Measurements from ENCODE around the gene ANO9. TPM values are rescaled to one million over a fixed set of nuclear protein-coding genes. Genes with fewer than 3 reads are reported as not detected.

Gene ANO9
- total RNA-seq, 2 donors from 2014 or later, result 15.6 to 26.4 TPM

DNA sequence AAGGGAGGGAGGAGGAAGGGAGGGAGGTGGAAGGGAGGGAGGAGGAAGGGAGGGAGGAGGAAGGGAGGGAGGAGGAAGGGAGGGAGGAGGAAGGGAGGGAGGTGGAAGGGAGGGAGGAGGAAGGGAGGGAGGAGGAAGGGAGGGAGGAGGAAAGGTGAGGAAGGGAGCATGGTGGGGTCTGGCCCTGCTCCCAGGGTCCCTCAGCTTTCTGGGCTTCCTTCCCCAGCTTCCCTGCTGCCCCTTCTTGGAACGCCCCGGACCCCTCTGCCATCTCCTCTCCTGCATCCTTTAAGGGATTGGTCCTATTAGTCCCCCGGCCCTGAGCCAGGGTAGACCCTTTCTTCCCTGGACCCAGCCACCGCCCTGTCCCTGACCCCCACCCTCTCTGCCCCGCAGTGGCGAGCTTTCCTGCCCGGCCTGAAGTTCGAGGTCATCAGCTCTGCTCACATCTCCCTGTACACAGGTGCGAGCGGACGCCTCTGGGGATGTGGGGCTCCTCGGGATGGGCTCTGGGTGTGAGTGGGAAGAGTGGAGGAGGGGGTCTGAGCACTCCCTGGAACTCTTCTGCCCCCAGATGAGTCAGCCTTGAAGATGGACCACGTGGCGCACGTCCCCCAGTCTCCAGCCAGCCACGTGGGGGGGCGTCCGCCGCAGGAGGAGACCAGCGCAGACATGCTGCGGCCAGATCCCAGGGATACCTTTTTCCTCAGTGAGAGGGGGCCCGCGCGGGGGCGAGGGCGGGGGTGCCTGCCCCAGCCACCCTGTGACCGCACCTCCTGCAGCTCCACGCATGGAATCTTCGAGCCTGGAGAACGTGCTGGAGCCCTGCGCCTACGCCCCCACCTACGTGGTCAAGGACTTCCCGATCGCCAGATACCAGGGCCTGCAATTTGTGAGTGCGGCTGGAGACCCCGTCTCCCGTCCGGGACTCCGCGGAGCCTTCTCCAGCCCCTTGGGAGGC is 66.5 kb downstream of the ANO9 start:
- H3K4me1 ChIP-seq, result no peaks in the 10 kb centered on the region
- no peaks in the 10 kb centered on the region for H3K9me3 ChIP-seq
- intact Hi-C loops (cut with DNase I), result no loop called here
- no peak overlapping the region for H3K27ac ChIP-seq
- WGBS, 2 donors, result 63 to 78% methylated on average over 17 to 38 of the region's 41 CpGs
- TF ChIP-seq POLR2A (IDR thresholded peaks at IDR 0.05), result no peak
- TF ChIP-seq, protein P1, sequence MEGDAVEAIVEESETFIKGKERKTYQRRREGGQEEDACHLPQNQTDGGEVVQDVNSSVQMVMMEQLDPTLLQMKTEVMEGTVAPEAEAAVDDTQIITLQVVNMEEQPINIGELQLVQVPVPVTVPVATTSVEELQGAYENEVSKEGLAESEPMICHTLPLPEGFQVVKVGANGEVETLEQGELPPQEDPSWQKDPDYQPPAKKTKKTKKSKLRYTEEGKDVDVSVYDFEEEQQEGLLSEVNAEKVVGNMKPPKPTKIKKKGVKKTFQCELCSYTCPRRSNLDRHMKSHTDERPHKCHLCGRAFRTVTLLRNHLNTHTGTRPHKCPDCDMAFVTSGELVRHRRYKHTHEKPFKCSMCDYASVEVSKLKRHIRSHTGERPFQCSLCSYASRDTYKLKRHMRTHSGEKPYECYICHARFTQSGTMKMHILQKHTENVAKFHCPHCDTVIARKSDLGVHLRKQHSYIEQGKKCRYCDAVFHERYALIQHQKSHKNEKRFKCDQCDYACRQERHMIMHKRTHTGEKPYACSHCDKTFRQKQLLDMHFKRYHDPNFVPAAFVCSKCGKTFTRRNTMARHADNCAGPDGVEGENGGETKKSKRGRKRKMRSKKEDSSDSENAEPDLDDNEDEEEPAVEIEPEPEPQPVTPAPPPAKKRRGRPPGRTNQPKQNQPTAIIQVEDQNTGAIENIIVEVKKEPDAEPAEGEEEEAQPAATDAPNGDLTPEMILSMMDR (IDR thresholded peaks at IDR 0.05), result no peak
- no peaks in the 10 kb centered on the region for H3K27me3 ChIP-seq
- H3K36me3 ChIP-seq (replicated peaks in 1 of 2; ENCODE audit: insufficient read depth in 1 of 2, low read depth in 2 of 2), result no peaks in the 10 kb centered on the region
- no peak for ATAC-seq
- DNase-seq, result no peak
- no peak overlapping the region for H3K4me3 ChIP-seq

DNA sequence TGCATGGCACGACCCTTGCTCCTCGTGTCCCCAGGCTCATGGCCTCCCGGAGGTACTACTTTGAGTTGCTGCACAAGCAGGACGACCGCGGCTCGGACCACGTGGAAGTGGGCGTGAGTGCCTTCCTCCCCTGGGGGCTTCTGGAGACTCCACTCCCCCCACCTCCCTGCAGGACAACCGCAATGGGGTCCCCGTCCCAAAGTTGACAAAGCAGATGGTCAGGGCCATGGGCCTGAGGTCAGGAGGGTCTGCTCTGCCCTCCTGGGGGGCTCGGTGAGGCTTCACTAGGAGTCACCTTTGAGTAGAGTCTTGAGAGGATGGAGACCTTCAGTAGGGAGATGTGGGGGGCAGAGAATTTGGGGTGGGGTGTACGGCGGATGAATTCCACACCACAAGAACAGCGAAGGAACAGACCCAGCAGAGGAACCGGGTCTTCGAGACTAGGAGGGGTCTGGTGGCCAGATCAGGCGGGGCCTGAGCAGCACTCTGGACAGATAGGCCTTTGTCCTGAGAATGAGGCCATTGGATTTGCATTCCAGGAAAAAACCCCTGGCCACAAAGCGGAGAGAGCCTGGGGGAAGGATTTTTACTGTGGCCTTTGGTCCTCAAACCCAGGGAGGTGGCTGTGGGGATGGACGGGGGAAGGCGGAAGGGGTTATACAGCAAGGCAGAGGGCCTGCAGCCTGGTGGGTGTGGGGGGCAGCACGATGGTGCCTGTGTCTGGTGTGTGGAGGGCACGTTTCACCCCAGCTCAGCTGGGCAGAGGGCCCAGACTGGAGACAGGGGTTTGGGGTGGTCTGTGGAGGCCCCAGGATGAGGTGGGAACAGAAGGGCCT is 67.9 kb downstream of the ANO9 start:
- Histone ChIP-seq H3K27me3 (no peaks in the 10 kb centered on the region), H3K9me3 (no peaks in the 10 kb centered on the region), H3K27ac (no peak overlapping the region), H3K4me3 (no peak overlapping the region), H3K4me1 (no peaks in the 10 kb centered on the region), H3K36me3 (replicated peaks in 1 of 2; ENCODE audit: insufficient read depth in 1 of 2, low read depth in 2 of 2) (no peaks in the 10 kb centered on the region)
- DNase-seq (no peak), ATAC-seq (no peak)
- no peak for TF ChIP-seq POLR2A (IDR thresholded peaks at IDR 0.05)
- TF ChIP-seq, protein P1 (IDR thresholded peaks at IDR 0.05), result no peak
- WGBS, 2 donors, result 79 to 83% methylated on average over 10 to 22 of the region's 23 CpGs
- intact Hi-C loops (cut with DNase I), result no loop called here

DNA sequence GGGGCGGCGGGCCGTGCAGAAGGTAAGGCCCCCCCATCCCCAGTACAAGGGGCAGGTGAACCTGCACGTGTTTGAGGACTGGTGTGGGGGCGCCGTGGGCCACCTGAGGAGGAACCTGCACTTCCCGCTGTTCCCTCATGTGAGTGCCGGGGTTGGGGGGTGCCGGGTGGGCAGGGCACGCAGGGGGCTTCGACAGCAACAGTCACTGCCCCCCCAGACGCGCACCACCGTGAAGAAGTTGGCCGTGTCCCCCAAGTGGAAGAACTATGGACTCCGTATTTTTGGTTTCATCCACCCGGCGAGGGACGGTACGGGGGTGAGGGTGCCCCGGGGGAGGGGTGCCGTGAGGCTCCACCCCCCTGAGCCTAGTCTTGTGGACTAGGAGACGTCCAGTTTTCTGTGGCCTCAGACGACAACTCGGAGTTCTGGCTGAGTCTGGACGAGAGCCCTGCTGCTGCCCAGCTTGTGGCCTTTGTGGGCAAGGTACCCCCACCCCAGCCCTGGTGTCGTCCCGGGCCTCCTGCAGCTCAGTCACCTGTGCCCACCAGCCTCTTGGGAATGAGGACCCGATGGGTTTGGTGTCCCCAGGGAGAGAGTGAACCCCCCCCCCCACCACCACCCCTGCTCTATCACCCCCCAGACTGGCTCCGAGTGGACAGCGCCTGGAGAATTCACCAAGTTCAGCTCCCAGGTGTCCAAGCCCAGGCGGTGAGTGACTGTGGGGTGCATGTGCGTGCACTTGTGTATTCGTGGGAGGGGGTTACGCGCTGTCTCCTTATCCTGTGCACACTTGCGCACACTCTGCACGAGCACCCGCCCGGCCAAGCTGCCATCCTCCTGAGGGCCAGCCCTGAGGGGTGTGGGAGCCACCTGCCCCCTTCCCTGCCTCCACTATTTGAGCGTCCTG is 68.7 kb downstream of the ANO9 start:
- Histone ChIP-seq H3K27me3 (peaks cover 0 to 5% of the 10 kb centered on the region in 2 donors), H3K27ac (no peak overlapping the region), H3K36me3 (replicated peaks in 1 of 2; ENCODE audit: insufficient read depth in 1 of 2, low read depth in 2 of 2) (no peaks in the 10 kb centered on the region), H3K4me3 (no peak overlapping the region), H3K4me1 (peaks cover 6% of the 10 kb centered on the region), H3K9me3 (no peaks in the 10 kb centered on the region)
- 72 to 80% methylated on average over 34 to 37 of the region's 41 CpGs for WGBS, 2 donors
- TF ChIP-seq POLR2A (IDR thresholded peaks at IDR 0.05), result no peak
- TF ChIP-seq, protein P1 (IDR thresholded peaks at IDR 0.05), result no peak
- intact Hi-C loops (cut with DNase I), result no loop called here
- ATAC-seq (no peak), DNase-seq (no peak)

DNA sequence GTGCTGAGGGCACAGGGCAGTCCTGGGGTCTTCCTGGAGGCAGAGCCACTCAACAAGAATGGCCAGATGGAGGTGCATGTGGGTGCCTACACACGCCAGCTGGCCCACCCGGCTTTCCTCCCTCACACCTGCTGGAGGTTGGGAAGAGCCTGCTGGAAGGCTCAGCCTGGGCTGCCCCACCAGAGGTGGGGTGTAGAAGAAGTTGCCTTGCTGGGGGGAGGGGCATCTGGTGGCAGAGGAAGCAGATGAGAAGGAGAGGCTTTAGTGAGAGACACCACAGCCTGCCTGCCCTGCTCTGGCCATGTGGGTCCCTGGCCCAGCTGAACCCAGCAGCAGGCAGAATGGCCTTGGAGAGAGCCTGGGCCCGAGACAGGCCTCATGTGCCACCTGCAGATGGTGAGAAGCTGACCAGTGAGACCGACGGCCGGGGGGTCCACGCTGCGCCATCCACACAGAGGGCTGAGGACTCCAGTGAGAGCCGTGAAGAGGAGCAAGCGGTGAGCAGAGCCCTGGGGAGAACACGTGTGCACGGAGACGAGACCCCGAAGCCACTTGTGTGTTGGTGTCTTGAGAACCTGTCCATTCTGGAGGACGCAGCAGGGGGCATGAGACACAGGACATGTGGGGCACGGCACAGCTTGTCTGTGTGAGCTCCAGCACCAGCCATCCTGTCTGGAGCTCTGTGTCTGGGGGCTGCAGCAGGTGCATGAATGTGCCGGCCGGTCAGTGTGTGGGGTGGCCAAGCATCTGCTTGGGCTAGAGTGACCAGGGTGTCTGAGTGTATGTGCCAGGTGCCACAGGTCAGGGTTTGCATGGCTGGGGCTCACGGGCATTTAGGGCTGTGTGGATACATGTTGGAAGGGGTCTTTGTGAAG is 69.9 kb downstream of the ANO9 start:
- Histone ChIP-seq H3K36me3 (replicated peaks in 1 of 2; ENCODE audit: insufficient read depth in 1 of 2, low read depth in 2 of 2) (no peaks in the 10 kb centered on the region), H3K4me3 (no peak overlapping the region), H3K9me3 (no peaks in the 10 kb centered on the region), H3K4me1 (peaks cover 6% of the 10 kb centered on the region), H3K27ac (no peak overlapping the region), H3K27me3 (peaks cover 0 to 5% of the 10 kb centered on the region in 2 donors)
- 81% methylated on average over 15 to 18 of the region's 19 CpGs for WGBS, 2 donors
- DNase-seq (no peak), ATAC-seq (no peak)
- intact Hi-C loops (cut with DNase I), result no loop called here
- TF ChIP-seq, protein P1 (IDR thresholded peaks at IDR 0.05), result no peak
